GM12872 (cell line): ENCODE data around the gene CHCHD6.

Source experiments
- TF ChIP-seq, protein P1 (sequence below): IDR thresholded peaks from 3 replicates; pipeline ENCODE4 v1.5.1; 2011; ENCODE audit warnings: low read depth, mild to moderate bottlenecking, low read length, moderate library complexity; ENCODE audit not compliant: insufficient read depth

The CHCHD6 gene

DNA sequence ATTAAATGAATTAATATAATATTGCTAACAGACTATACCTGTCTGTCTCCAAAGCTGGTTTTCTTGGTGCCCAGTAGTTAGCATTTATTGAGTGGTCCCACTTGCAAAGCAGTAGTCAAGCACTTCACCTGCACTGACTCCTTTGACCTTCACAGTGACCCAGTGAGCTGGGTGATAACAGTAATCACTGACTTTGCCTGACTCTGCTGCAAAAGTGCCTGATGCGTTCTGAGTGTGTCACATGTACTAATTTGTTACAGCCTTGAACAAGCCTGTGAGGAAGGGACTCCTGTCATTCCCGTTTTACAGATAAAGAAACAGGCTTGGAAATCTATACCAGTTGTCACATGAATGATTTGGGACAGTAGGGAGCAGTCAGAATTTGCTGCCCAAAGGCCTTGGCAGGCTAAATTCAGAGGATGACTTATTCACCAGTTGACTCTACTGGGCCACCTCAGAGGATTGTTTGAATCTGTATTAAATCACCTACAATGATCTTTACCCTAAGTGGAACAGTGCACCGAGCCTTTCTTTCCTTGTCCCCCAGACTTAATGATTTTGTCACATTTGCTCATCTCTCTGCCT, 162.2 kb downstream of the CHCHD6 start:
- TF ChIP-seq, protein P1, sequence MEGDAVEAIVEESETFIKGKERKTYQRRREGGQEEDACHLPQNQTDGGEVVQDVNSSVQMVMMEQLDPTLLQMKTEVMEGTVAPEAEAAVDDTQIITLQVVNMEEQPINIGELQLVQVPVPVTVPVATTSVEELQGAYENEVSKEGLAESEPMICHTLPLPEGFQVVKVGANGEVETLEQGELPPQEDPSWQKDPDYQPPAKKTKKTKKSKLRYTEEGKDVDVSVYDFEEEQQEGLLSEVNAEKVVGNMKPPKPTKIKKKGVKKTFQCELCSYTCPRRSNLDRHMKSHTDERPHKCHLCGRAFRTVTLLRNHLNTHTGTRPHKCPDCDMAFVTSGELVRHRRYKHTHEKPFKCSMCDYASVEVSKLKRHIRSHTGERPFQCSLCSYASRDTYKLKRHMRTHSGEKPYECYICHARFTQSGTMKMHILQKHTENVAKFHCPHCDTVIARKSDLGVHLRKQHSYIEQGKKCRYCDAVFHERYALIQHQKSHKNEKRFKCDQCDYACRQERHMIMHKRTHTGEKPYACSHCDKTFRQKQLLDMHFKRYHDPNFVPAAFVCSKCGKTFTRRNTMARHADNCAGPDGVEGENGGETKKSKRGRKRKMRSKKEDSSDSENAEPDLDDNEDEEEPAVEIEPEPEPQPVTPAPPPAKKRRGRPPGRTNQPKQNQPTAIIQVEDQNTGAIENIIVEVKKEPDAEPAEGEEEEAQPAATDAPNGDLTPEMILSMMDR: no peak

DNA sequence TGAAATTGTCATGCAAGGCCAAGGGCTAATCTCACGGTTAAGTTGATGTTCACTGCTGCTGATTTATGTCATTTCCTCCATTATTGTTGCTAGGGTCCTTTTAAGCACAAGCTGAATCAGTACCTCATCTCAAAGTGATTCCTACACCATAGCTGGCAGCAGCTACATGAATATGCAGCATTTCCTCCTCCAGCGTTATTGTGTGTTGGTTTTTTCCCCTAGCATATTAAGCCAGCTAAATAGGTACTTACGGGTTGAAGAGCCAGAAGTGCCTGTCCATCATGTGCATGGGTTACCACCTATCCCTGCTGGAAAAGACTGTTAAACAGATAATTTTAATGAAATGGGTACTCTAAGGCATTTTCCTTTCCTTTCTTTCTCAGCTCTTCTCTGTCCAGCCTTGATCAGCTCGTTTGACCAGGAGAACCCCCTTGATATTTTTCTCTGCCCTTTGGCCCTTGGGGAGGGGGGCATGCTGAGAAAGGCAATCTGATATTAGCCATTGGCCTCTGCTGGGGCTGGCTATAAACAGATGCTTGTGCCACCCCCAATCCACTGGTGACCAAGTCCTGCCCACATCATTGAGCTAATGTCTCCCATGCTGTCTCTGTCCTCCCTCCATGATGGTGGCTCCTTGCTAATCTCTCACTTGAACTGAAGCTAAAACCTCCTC, 163.3 kb downstream of the CHCHD6 start:
- TF ChIP-seq, protein P1: no peak

DNA sequence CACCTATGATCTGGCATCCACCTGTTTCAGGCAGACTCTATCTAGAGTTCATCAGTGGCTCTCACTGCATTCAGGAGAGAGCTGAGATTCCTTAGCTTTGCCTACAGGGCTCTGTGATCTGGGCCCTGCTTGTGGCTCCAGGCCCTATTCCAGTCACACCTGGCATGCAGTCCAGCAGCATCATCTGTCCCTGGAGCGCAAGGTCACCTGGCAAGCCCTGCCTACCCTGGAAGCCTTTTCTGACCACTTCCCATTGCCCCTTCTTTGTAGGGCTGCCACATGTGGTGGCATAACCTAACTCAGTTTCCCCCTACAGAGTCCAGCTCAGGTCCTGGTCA, 163.8 kb downstream of the CHCHD6 start:
- TF ChIP-seq, protein P1: no peak

DNA sequence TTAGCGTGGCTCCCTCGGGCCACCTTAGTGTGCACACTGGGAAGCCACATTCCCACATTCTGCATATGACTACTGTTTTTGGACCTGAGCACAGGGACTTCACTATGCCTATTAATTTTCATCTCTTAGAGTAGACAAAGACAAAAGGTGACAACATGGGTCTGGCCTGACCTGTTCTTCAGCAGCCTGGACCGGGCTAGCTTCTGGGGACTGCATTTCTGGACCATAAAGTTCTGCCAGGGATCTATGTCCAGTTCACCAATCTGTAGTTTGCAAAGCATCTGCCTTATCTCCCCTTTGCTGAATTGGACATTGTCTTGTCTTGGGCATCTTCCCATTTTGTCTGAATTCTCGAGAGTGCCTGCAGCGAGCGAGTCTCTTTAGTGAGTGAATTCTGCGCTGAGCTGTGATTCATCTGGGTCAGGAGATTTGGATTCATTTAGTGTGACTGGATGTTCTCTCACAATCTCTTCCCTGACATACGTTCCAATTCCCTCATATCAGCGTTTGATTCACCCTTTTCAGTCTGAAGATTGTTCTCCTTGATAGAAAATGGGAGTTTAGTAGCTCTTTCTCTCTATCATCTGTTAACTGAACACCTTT, 166.7 kb downstream of the CHCHD6 start:
- TF ChIP-seq, protein P1: no peak

DNA sequence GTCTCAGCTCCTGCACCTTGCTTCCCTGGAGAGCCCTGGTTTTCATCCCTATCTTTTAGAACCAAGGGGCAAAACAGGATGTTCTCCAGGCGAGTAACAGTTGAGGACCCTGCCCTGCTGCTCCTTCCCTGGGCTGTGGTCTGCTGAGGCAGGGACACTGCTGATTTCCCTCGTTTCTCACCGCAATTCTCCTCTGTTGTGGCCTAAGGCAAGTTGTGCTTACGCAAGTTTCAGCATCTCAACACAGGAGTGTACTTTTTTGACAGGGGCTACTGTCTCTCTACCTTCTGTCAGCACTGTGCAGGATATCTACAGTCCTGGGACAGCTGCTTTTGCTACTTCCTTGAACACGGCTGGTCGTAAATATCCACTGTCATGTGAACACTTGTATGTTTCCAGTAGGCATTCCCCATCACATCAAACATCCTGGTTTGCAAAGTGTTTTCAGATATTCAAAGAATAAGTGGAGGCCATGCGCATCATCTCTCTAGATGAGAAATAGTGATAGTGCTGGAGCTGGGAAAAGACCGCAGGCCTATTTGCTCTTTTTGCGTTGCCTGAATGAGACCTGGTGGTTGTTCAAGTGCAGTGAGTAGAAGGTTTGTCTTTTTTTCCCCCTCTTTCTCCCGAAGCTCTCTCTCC, 168.8 kb downstream of the CHCHD6 start:
- TF ChIP-seq, protein P1: no peak

DNA sequence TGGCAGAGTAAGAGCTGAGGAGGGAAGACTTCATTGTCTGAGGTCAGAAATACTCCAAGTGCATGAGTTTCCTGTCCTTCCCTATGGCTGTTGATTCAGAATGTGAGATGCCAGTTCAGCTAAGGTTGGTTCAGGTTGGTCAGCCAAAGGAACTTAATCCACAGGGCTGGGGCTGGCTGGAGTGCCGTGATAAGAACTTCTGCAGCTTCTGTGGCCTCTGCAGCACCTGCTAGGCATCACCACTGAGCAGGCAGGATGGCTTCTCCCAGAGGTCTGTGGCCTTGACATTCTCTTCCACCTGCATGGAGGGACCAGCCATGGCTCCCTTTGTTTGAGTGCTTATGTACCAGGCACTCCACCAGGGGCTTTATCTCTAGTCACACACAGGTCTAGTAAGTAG, 169.4 kb downstream of the CHCHD6 start:
- TF ChIP-seq, protein P1: no peak

DNA sequence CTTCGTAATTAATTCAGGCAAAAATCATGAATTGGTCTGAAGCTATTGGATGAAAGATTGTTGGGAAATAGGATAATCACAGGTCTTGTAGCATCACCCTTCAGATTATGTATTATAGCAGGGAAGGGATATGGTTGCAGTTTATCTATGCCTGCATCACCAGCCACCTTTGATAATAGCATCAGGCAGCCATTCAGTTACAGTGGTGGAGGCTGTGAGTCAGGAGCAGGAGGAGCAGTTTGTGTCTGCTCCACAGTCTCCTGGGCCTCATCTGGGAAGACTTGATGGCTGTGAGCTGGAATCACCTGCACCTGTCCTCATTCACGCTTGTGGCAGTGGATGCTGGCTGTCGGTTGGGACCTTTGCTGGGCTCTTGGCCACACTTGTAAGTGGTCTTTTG, 174.6 kb downstream of the CHCHD6 start:
- TF ChIP-seq, protein P1: no peak
